Left forelimb (tissue), 1 donor: ENCODE data around the gene SLC35F5.
"Not testable (repeated sequence)": the region's sequence is repeated elsewhere in the genome, so short reads cannot be mapped to it uniquely, and the experiment has no call there.

Experiments used
- DNase-seq: peaks from one replicate; pipeline ENCODE4 v3.0.0-alpha.2; 2018; ENCODE audit warnings: low spot score

The SLC35F5 gene

DNA sequence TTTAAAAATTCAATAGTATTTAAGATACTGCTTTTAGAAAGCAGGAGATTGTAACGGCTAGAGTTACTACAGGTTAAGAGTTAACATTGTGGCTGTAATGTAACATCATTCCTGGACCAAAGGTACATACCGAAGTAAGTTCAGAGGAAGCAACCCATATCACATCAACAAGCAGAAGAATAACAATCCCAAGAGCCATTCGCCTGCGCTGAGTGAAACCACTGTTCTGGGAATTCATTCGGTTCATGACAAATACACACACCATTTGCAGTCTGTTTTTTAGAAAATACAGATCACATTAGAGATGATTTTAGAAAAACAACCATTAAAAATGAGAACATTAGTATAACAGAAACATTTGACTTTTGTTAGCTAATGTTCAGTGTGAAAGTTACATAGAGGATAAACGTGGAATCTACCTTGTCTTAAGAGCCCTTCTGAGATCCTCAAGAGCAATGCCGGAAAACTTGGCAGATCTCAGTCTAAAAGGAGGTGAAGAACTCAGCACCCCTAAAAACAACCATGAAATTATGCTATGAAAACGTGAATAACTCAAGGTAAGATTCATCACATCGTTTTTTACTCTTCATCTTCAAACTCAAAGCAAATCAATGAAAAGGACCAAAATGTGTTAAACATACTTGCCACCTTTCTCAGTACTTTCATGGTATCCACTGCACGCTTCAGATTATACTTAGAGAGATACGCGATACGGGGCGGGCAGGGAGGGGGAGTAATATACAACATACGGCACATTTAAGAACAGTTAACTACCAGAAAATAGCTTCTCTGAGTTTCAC is 1.2 kb downstream of the SLC35F5 start:
- no peak for DNase-seq

DNA sequence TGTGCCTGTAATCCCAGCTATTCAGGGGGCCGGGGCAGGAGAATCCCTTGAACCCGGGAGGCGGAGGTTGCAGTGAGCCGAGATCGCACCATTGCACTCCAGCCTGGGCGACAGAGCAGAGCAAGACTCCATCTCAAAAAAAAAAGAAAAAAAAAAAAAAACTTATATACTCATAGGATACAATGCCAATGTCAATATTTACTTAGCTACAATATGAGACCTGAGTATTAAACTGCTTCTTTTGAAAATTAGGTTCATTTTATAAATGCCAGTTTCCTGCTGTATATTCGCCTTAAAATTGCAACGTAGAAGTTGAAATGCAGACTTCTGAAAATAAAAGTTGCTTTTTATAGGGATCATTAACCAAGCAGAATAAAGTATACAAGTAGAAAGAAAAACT is 2.3 kb downstream of the SLC35F5 start:
- DNase-seq: no peak

DNA sequence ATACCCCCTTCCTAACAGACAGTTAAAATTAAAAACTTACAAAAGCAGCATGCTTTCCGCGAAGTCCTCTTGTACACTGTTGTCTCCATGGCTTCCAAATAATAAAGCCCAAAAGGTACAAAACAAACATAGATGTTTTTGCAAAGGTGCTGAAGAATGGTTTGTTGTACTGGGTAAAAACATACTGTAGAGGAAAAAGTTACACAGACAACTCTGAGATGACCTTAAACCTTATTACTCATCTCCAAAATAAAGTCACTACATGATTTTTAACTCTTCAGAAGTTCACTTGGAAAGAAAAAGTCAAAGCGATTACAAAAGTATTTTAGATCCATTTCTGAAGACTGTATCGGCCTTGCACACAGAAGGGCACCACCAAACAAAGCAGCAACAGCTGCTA is 6.1 kb downstream of the SLC35F5 start:
- no peak for DNase-seq

DNA sequence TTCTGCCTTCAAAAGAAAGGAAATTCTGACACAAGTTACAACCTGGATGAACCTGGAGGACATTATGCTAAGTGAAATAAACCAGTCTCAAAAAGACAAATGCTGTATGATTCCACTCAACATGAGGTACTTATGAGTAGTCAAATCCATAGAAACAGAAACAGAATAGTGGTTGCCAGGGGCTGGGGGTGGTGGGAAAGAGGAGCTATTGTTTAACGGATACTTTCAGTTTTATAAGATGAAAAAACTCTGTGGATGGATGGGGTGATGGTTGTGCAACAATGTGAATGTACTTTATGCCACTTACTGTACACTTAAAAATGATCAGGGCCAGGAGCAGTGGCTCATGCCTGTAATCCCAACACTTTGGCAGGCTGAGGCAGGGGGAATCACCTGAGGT is 15.4 kb downstream of the SLC35F5 start:
- no peak for DNase-seq

DNA sequence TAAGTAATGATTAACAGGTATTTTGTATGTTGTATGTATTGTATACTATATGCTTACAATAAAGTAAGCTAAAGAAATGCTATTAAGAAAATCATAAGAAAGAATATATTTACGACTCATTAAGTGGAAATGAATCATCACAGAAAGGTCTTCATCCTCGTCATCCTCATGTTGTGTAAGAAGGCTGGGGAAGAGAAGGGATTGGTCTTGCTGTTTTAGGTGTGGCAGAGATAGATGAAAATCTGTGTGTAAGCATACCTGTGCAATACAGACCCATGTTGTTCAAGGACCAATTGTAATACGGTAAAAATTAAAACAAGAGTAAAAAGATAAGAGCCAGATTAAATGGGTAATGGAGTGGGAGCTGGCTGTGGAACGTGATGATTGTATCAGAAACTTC is 16.6 kb downstream of the SLC35F5 start:
- DNase-seq: no peak

DNA sequence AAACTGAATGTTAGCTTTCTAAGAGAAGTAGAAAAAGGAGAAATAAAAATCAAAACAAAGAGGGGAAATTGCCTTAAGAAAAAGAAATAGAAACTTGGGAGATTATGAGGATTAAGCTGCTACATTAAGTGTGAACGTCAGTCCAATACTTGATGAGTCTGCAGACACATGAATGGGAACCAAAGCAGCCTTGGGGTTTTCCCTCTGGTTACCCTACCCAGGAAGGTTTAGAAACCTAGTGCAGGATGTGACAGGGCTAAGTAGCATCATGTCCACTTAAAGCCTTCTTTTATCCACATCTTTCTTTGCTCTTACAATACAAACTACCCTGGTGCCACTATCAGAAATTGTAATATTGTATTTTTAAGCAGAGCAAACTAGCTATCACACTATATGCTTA is 22.3 kb downstream of the SLC35F5 start:
- DNase-seq: no peak

DNA sequence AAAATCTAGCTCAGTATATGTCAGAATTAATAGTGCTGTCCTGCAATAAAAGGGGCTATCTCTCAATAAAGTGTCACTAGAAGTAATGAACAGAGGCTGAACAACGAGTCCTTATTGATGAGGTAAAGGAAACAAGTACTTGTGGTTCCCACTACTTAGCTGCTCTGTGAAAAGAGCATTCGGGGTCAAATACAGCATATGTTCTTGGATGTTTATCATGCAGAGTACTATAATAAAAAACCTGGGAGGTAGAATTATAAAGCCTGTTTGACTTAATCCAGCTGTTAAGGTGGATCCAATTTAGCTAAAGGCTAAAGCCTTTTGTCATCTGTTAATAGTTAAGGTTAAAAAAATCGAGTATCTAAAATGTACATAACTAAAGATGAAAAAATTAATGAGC is 32.4 kb downstream of the SLC35F5 start:
- no peak for DNase-seq

DNA sequence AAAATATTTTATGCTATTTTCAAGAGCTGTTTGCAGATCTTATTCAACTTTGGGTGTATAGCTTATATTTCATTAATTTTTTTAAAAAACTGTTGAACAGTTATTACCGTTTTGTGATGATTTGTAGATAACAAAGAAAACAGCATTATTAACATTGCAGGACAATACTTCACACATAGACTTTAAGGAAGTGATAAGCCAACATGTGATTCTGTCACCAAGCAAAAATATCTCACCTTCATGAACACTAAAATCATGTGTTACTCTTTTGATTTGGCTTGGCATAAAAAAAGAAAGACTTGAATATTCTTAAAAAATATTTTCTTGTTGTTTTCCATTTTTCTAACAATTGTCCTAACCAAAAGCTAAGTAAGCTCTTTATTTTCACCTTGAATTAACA is 33.0 kb downstream of the SLC35F5 start:
- DNase-seq: no peak

DNA sequence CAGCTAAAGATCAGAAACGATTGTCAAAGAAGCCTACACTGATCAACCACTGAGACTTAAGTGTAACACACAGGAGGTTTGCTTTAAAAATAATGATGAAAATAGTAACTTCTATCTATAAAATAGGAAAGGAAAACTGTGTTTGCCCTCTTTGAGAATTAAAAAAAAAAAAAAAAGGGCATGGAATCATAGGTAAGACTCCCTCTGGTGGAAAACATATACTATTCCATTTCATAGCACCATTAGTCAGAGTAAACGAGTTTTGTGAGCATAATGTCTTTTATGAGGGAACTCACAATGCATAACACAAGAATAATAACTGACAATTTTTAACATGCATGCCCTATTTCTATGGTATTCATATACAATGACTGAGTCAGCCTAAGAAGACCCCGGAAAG is 36.3 kb downstream of the SLC35F5 start:
- no peak for DNase-seq

DNA sequence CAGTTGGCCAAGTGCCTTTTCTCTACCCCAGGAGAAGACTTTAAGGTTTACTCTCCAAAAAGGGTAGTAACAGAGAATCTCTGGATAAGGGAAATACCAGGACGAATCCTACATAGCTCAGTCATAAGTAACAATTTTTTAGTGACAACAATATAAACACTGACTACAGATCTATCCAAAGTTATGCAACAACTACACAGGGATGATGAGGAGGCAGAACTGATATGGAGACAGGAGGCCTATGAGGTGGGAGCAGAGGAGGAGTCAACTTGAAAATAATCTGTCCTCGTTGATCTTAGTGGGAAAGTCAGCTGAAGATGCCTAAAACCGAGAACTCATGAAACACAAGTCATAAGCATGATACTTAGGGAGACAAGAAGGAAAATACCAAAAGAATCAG is 40.2 kb downstream of the SLC35F5 start:
- DNase-seq: no peak

DNA sequence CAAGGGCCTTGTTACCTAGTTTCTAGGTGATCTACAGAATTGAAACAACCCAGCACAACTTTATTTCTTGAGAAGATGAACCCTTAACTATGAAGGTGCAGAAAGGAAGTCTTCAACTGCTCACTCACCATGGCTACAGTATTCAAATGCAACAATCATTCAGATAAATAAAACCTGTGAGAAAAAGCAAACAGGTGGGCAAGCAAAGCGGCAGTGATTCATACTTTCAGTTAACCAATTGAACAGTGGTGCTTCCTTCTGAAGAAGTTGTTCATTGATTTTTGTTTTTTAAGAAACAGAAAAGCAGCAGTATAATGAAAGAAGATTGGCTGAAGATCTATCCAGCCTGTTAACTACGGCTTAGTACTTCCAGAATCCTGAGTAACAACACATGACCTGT is 43.5 kb downstream of the SLC35F5 start:
- no peak for DNase-seq

DNA sequence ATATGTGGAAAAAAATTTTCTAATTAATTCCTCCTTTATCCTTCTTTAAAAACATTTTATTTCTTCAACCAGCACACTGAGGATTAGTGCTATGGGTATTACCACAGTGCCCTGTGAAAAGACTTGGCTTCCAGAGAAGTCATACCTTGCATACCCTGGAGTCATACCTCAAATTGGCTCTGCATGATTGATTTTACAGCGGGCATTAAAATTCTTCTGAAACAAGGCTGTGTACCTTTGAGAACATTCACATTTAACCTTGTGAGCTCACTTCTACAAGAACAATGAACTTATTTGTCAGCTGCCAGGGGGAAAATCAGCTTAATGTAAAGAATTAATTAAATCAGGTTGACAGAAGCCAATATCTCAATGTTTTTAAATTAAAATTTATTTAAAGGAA is 44.6 kb downstream of the SLC35F5 start:
- DNase-seq: no peak

DNA sequence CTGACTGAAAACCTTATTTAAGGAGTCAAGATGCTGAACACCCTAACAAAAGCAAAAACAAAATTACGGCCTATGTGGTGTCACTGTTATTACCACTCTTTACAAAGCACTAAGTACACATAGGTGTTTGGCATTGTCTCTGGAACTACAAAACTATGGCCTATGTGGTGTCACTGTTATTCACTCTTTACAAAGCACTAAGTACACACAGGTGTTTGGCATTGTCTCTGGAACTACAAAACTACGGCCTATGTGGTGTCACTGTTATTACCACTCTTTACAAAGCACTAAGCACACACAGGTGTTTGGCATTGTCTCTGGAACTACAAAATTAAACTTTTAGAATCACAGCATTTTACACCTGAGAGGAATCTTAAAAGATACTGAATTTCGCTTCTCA is 47.4 kb downstream of the SLC35F5 start:
- no peak for DNase-seq

DNA sequence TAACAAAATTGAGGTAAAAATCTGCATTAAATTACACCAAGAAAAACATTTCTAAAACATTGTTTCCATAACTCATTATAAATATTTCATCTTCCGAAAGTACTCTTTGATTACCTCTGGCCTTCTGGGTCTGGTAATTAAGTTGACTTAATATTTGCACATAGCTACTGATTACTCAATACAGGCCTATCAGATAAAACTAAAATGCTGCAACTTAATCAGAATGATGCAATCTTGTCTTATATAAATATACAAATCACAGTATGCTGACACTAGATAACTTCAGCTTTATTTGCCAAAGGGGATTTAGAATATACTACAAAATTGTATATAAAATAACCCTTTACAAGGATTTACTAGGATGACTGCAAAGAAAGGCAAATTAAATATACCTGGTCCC is 49.3 kb downstream of the SLC35F5 start:
- DNase-seq: no peak

DNA sequence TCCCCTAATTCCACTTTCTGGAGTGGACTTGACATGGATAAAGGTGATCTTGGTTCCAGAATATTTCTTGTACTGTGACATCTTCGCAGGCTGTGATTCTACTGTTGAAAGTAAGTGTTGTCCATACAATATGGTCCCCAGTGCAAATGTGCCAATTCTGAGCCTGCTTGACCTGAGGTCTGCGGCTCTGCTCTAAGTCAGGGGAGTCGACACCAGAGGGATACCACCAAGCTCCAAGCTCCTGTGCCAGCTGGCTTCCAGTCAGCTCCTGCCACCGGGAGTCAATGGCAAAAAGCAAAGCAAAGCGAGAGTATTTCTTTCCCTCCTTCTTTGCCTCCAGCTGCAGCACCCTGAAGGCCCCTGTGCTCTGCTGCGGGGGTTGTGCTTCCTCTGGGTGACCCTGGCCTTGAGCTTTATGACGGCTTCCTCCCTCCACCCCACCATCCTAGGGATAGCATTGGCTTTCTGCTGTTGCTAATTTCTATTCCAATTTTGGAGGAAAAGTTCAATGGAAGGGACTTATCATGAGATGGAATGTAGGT is 50.4 kb downstream of the SLC35F5 start:
- no peak for DNase-seq

DNA sequence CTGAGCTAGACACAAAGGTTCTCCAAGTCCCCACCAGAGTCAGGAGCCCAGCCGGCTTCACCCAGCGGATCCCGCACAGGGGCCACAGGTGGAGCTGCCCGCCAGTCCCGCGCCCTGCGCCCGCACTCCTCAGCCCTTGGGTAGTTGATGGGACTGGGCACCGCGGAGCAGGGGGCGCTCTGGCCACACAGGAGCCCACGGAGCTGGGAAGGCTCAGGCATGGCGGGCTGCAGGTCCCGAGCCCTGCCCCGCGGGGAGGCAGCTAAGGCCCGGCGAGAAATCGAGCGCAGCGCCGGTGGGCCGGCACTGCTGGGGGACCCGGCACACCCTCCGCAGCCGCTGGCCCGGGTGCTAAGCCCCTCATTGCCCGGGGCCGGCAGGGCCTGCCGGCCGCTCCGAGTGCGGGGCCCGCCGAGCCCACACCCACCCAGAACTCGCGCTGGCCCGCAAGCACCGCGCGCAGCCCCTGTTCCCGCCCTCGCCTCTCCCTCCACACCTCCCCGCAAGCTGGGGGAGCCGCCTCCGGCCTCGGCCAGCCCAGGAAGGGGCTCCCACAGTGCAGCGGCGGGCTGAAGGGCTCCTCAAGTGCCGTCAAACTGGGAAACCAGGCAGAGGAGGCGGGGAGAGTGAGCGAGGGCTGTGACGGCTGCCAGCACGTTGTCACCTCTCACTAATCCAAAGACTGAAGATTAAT is 52.0 kb downstream of the SLC35F5 start:
- DNase-seq: not testable (repeated sequence)

DNA sequence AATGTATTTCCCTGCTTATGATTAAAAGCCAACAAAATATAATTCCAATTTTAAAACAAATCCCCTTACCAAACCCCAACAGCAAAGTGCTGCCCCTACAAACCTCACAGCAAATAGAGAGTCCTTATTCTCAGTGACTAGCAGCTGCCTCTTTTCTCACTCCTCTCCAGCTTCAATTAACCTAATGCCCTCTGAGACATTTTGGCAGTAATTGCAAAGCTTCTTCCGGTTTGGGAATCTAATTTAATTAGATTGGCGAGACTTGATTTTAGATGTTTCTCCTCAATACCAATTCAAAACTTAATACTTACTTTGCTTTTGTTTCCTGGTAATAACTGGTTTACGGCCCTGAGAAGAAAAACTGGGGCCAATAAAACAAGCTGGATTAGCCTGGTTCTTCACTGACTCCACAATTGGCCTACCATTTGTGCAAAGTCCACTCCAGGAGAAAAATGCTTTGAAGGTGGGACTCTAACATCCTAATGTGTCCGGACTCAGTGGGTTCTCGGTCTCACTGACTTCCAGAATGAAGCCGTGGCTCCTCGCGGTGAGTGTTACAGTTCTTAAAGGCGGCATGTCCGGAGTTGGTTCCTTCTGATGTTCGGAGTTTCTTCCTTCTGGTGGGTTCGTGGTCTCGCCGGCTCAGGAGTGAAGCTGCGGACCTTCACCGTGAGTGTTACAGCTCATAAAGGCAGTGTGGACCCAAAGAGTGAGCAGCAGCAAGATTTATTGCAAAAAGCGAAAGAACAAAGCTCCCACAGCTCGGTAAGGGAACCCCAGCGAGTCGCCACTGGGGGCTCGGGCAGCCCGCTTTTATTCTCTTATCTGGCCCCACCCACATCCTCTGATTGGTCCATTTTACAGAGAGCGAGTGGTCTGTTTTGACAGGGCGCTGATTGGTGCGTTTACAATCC is 52.8 kb downstream of the SLC35F5 start:
- no peak for DNase-seq

DNA sequence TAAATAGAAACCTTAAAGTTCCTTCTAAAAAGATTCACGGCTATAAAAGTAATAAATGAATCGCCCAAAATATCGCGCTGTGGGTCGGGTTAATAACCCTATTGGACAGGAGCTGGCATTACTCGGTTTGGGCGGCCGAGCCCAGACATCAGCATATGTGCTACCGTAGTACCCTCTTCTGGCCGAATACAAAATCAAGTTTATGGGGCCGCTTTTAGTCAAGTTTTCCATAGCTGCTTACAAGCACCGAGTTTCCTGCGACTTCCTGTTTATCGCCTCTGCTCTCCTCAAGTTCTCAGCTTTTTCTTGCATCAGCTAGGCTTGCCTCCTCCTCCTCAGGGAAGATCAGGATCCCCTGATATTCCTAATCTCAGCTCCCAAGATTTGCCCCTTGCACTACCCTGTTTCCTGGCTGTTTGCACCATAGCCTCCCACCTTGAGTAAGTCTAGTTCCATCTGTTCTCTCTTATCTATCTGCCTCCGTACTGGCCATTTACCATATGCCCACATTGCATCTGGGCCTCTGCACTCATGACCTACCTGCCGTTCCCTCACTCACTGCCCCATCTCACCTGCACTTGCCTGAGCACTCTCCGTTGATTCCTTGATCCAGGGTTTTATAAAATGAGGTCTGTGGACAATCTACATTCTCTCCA is 56.1 kb downstream of the SLC35F5 start:
- DNase-seq: no peak

DNA sequence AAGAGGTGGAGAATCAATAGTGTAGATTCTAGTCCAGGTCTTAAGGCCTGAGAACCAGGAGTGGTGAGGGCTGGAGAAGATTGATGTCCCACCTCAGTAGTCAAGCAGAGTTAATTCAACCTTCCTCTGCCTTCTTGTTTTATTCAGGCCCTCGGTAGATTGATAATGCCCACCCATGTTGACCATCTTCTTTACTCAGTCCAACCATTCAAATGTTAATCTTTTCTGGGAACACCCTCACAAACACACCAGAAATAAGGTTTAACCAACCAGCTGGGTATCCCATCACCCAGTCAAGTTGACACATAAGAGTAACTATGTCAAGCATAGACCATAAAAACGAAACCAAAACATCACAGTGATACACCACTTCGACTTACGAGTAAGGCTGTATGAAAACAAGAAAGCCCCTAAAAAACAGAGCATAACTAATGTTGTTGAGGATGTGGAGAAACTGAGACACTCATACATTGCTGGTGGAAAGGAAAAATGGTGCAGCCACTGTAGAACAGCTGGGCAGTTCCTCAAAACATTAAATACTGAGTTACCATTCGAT is 57.5 kb downstream of the SLC35F5 start:
- no peak for DNase-seq

DNA sequence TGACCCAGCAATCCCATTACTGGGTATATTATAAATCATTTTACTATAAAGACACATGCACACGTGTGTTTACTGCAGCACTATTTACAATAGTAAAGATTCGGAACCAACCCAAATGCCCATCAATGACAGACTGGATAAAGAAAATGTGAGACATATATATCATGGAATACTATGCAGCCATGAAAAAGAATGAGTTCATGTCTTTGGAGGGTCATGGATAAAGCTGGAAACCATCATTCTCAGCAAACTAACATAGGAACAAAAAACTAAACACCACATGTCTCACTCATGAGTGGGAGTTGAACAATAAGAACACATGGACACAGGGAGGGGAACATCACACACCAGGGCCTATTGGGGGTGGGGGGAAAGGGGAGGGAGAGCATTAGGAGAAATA is 58.2 kb downstream of the SLC35F5 start:
- DNase-seq: not testable (repeated sequence)

DNA sequence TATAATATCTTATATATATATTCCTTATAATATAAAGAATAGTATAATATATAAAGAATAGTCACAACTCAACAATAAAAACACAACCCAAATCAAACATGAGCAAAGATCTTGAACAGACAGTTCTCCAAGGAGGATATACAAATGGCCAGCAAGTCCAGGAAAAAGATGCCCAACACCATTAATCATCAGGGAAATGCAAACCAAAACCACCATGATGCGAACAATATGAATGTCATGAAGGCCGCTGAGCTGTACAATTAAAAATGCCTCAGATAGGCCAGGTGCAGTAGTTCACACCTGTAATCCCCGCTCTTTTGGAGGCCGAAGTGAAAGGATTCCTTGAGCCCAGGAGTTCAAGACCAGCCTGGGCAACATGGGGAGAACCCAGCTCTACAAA is 58.9 kb downstream of the SLC35F5 start:
- DNase-seq: no peak

DNA sequence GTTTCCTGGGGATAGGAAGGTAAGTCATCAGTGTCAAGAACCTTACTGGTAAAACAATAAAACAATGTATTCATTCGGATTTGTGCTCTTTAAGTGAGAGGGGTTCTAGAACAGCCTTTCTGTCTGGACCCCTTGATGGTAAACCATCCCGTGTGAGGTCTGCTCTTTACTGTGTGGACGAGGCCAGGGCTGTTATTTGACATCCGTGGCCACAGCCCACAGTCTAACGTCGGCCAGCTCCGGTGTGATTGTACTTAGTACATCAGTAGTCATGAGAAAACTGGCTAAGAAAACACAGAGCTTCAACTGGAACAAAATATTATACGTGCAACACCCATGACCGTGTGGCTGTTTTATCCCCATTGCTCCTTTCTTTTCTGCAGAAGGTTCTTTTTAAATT is 62.0 kb downstream of the SLC35F5 start:
- DNase-seq: no peak
